Endothelial cell of hepatic sinusoid (primary cell): ENCODE results near the gene GIT1.

Experiments
- in situ Hi-C: cut with HindIII; loops from 2 replicates; pipeline ENCODE4 v1.10.0; 2017; ENCODE audit warnings: low sequenced_read_pairs

Gene GIT1

DNA sequence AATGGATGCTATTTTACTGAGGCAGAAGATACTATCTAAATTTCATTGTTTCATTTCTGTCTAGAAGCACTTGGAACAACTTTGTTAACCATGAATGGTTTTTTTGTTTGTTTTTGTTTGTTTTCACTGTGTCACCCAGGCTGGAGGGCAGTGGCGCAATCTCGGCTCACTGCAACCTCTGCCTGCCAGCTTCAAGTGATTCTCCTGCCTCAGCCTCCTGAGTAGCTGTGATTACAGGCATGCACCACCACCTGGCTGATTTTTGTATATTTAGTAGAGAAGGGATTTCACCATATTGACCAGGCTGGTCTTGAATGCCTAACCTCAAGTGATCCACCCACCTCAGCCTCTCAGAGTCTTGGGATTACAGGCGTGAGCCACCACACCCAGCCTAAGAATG lies 63.1 kb downstream of the GIT1 start:
- in situ Hi-C loops, result no loop called here

DNA sequence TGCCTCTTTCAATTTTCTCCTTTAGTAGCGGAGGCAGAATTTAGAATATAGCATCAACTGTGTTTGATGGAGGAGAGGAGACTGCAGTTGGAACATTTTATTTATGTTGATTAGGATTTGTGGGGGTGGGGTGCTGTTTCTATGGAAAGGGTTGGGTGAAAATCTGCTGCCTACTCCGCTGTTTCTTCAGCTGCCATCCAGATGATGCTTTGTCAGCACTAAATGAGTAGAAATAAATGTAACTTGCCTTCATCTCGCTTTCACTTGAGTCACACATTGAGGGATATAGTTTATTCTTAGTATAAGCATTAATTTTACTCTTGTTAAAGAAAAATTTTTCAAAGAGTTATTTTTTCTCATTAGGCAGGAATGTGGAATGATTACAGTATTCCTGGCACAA lies 64.8 kb downstream of the GIT1 start:
- in situ Hi-C loops, result loop anchor here (5.0 kb wide), 2 partner anchors 38 to 52 kb away; no protein-coding TSS in a partner anchor
